ENCODE measurements around the gene TTC17.

GRCh38 chr11:43434893-43435292, 76.2 kb downstream of the TTC17 start:
- TF ChIP-seq CTCF (IDR thresholded peaks at IDR 0.05; ENCODE audit: insufficient read depth, low read depth, low read length) (no peak), EZH2 (IDR thresholded peaks at IDR 0.05; ENCODE audit: insufficient read depth, low read length) (no peak)

Data from astrocyte (in vitro differentiated cells and primary cell).